Effector memory CD4-positive, alpha-beta T cell (primary cell): ENCODE data around the gene ADPRHL1.

Experiments
- DNase-seq, 3 donors: peaks; one replicate each; pipeline ENCODE4 v3.0.0-alpha.2; 2020
- H3K27ac ChIP-seq: 2 replicates; pipeline ENCODE4 v1.7.0; 2013; ENCODE audit warnings: mild to moderate bottlenecking, low read length, moderate library complexity; ENCODE audit not compliant: insufficient read depth, poor library complexity, severe bottlenecking
- H3K27me3 ChIP-seq: replicated peaks from 2 replicates; pipeline ENCODE4 v1.7.0; 2013; ENCODE audit warnings: mild to moderate bottlenecking, low read length; ENCODE audit not compliant: insufficient read depth, control insufficient read depth, poor library complexity, severe bottlenecking
- H3K36me3 ChIP-seq: 2 replicates; pipeline ENCODE4 v1.7.0; 2013; ENCODE audit warnings: mild to moderate bottlenecking, low read length, moderate library complexity; ENCODE audit not compliant: control insufficient read depth, insufficient read depth
- H3K4me1 ChIP-seq: 2 replicates; pipeline ENCODE4 v1.7.0; 2013; ENCODE audit warnings: low read length, mild to moderate bottlenecking; ENCODE audit not compliant: control insufficient read depth, insufficient read depth, poor library complexity, severe bottlenecking
- H3K4me3 ChIP-seq: 2 replicates; pipeline ENCODE4 v1.7.0; 2013; ENCODE audit warnings: low read length, low read depth, mild to moderate bottlenecking; ENCODE audit not compliant: insufficient read depth, poor library complexity, severe bottlenecking
- H3K9me3 ChIP-seq: 2 replicates; pipeline ENCODE4 v1.7.0; 2013; ENCODE audit warnings: mild to moderate bottlenecking, low read length, moderate library complexity; ENCODE audit not compliant: control insufficient read depth

Gene ADPRHL1

DNA sequence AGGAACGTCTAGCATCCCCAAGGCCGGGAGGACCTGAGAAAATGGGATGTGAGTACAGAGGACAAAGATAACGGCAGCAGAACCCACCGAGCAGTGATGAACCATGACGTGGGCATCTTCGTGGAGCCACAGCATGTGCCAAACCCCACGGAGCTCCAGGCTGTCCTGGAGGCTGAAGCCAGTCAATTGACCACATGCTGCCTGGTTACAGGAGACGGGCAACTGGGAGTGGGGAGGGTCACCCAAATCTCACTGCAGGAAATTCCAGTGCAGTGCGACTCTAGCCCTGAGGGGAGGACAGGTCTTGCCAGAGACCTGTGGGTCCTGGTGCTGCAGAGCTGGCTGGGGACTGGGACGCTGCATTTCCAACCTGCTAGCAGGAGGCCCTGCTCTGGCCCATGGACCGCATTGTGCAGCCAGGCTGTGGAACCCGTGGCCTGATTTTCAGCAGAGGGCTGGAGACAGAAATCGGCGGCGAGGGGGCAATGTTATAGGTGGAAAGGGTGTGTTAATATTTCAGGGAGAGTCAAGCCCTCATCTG is 86.2 kb downstream of the ADPRHL1 start:
- H3K4me1 ChIP-seq = peaks cover 4% of the 10 kb centered on the region
- H3K27me3 ChIP-seq = peaks cover 12% of the 10 kb centered on the region
- no peaks in the 10 kb centered on the region for H3K9me3 ChIP-seq
- H3K36me3 ChIP-seq = no peaks in the 10 kb centered on the region
- DNase-seq = no peak
- no peak overlapping the region for H3K4me3 ChIP-seq
- H3K27ac ChIP-seq = no peak overlapping the region

DNA sequence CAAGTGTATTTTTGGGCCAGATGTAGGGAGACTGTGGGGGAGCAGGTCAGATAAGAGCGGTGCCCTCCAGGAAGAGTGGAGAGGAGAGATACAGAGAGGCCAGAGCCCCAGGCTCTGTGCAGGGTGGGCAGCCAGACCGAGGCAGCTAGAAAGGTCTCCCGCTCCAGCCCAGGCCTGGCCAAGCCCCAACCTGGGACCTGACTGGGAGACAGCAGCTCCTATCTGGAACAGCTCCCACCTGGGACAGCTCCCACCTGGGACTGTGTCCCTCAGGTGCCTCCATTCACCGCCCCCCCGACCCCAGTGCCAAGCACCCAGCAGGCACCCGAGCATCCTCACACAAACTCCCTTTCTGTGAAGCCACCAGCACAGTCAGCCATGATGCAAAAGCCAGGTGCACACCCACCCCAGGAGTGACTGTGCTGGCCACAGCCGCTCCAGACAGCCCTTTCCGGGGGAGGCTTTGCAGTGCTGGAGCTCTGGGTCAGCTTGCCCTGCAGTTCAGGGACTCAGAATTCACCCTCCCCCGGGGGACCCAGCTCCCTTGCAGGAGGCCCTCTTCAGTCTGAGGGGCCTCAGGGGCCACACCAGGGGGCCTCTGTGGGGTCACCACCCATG is 87.2 kb downstream of the ADPRHL1 start:
- Histone ChIP-seq H3K27me3 (peaks cover 12% of the 10 kb centered on the region), H3K4me3 (no peak overlapping the region), H3K4me1 (peaks cover 4% of the 10 kb centered on the region), H3K27ac (no peak overlapping the region), H3K9me3 (no peaks in the 10 kb centered on the region), H3K36me3 (no peaks in the 10 kb centered on the region)
- no peak for DNase-seq

DNA sequence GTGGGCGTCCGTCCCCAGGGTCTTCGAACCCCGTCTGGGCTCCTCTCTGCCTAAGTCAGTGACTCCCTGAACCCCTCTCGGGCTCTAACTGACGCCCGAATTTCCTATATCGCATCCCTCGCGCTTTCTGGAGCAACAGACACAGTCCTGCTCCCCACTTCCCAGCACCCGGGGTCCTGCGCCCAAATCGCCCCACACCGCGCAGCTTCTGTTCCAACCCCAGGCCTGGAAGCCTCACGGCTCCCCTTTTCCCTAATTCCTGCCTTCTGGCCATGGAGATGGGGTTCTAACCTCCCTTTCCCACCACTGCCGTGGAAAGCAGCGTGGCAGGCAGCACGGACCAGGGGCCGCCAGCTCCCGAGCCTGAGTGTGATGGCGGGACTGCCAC is 87.7 kb downstream of the ADPRHL1 start:
- Histone ChIP-seq H3K27ac (no peak overlapping the region), H3K36me3 (no peaks in the 10 kb centered on the region), H3K27me3 (peaks cover 12% of the 10 kb centered on the region), H3K4me1 (peaks cover 4% of the 10 kb centered on the region), H3K9me3 (no peaks in the 10 kb centered on the region), H3K4me3 (no peak overlapping the region)
- DNase-seq = no peak

DNA sequence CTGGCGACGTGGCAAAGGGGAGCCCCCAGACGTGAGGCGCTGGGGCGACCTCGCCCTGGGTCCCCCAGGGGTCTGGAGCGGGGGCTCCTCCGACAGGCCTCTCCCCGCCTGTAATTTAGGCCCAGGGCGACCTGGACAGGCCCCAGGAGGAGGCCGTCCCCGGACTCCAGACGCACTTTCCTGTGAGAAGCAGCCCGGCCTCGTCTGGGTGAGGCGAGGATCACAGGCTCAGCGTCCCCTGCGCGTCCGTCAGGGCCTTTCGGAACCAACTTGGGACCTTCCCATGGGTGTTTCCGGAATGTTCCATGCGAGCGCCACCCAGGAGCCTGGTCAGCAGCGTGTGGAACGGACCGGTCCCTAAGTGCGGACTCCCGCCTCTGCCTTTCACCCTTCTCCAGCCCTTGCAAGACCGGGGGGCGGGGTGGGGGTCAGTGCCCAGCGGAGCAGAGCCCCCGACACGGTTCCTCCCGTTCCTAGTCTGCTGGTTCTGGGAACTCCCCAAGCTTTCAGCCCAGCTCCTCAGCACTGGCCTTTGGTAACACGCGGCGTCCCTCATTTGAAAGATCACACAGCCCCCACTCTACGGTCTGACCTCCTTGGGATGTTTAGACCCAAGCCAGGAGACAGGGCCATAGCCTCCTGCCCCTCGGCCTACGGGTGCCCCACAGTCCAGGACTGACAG is 88.2 kb downstream of the ADPRHL1 start:
- Histone ChIP-seq H3K27ac (no peak overlapping the region), H3K36me3 (no peaks in the 10 kb centered on the region), H3K9me3 (no peaks in the 10 kb centered on the region), H3K4me3 (no peak overlapping the region), H3K4me1 (peaks cover 4% of the 10 kb centered on the region), H3K27me3 (peaks cover 12% of the 10 kb centered on the region)
- DNase-seq = no peak

DNA sequence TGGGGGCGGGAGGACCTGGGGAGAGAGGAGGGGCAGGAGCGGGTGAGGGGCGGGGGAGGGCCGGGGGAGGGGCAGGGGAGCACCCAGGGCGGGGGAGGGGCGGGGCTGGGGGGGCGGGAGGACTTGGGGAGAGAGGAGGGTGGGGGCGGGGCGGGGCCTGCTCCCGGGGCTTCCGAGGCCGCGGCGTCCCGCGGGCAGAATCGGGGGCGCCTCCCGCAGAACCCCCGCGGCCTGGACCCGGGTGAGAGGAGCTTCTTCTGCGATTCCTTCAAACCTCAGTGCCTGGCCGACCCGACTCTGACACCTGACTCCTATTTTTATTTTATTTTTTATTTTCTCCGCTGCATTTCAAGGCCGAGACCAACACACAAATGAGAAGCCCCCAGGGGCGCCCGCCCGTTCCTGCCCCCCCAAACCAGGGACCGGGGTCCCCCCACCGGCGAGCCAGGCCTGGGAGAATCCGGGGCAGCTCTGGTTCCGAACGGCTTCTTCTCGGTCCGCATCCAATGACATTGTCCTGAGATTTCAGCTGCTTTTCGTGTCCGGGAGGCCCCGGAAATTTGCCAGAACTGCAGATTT is 88.9 kb downstream of the ADPRHL1 start:
- Histone ChIP-seq H3K4me3 (no peak overlapping the region), H3K27me3 (peaks cover 12% of the 10 kb centered on the region), H3K4me1 (peaks cover 4% of the 10 kb centered on the region), H3K27ac (no peak overlapping the region), H3K36me3 (no peaks in the 10 kb centered on the region), H3K9me3 (no peaks in the 10 kb centered on the region)
- no peak for DNase-seq

DNA sequence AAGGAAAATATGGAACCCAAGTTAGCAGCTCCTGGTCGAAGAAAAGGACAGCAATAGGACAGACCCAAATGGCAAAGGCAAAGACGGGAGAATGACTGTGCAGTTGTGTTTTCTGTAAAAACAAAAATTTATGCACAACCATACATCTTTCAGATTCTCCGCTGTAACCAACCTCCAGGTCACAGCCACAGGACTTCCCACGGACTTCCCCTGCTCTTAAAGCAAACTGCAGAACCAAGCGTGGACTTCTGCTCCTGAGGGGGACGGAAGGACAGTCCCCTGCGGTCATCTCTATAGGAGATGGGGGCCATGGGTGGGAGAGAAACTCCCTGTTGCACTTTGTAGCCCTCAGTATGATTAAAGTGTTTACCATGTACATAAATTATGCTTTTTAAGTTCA is 91.9 kb downstream of the ADPRHL1 start:
- Histone ChIP-seq H3K4me3 (no peak overlapping the region), H3K27ac (no peak overlapping the region), H3K27me3 (peaks cover 12% of the 10 kb centered on the region), H3K36me3 (no peaks in the 10 kb centered on the region), H3K9me3 (no peaks in the 10 kb centered on the region), H3K4me1 (peaks cover 4% of the 10 kb centered on the region)
- DNase-seq = no peak

DNA sequence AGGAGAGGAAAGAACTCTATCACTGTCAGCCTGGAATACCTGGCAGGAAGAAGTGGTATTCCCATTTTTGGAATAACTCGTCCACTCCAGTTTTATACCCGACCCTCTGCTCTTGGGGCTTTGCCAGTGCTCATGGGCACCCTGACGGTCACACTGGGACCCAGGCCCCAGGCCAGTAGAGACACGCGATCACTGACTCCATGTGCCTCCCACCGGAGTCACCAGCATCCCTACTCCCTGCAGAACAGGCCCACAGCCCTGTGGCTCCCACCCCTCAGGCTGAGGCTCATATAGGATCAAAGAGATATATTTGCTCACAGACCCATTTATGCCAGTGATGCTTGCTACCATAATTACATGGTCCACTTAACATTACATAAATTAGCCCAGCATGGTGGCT is 92.8 kb downstream of the ADPRHL1 start:
- Histone ChIP-seq H3K4me1 (peaks cover 4% of the 10 kb centered on the region), H3K27me3 (peaks cover 7% of the 10 kb centered on the region), H3K9me3 (no peaks in the 10 kb centered on the region), H3K36me3 (no peaks in the 10 kb centered on the region), H3K4me3 (no peak overlapping the region), H3K27ac (no peak overlapping the region)
- DNase-seq = no peak

DNA sequence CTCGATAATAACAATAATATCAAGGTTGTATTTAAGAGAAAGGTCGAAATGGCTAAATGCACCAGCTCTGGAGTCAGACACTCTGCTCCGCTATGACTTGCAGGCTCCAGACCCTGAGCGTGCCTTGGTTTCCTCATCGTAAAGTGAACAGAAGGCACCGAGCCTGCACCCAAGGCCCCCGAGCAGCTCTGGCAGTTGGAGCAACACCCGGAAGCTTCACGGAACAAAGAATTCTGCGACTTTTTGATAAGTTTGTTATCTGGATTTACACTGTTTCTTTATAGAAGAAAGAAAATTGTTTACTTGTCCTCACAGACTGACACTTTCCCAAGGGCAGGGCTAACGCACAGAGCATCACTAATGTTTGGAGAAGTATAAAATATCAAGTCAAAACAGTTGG is 93.7 kb downstream of the ADPRHL1 start:
- no peaks in the 10 kb centered on the region for H3K36me3 ChIP-seq
- DNase-seq = no peak
- no peaks in the 10 kb centered on the region for H3K9me3 ChIP-seq
- H3K4me1 ChIP-seq = peaks cover 2% of the 10 kb centered on the region
- H3K4me3 ChIP-seq = no peak overlapping the region
- H3K27ac ChIP-seq = no peak overlapping the region
- peaks cover 2% of the 10 kb centered on the region for H3K27me3 ChIP-seq

DNA sequence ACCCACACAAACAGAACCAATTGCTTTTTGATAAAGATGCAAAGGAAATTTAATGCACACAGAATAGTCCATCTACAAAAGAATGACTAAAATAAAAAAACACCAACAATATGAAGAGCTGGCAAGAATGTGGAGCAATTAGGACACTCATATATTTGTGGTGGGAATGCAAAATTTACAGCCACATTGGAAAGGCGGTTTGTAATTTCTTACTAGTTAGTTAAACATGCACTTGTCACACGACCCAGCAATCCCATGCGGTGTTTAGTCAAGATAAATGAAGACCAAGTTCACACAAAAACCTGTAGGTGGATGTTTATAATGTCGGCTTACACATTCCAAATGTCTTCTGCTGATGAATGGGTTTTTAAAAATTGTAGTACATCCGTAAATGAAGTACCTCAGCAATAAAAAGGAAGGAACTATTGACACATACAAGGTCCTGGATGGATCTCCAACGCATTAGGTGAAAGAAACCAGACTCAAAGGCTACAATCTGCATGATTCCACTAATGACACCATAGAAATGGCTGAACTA is 94.6 kb downstream of the ADPRHL1 start:
- Histone ChIP-seq H3K27me3 (no peaks in the 10 kb centered on the region), H3K9me3 (no peaks in the 10 kb centered on the region), H3K27ac (no peak overlapping the region), H3K4me1 (no peaks in the 10 kb centered on the region), H3K36me3 (no peaks in the 10 kb centered on the region), H3K4me3 (no peak overlapping the region)
- DNase-seq = no peak

DNA sequence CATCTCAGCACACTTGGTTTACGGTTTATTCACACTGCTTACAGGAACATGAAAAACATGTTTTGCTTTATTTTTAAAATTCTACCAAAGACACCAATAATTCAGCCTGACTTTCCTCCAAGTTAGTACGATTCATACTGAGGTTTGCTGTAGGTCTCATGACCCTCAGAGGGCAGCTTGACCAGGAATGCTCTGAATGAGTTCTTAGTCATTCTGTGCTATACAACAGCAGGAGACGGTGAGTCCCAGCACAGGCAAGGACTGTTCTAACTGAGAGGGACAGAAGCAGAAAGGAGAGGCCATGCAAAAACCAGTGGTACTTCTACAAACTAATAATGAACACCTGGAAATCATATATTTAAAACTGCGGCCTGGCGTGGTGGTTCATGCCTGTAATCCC is 95.8 kb downstream of the ADPRHL1 start:
- no peaks in the 10 kb centered on the region for H3K27me3 ChIP-seq
- DNase-seq = no peak
- no peak overlapping the region for H3K4me3 ChIP-seq
- no peaks in the 10 kb centered on the region for H3K36me3 ChIP-seq
- no peaks in the 10 kb centered on the region for H3K9me3 ChIP-seq
- H3K27ac ChIP-seq = no peak overlapping the region
- H3K4me1 ChIP-seq = no peaks in the 10 kb centered on the region
